T-cell (primary cell): ENCODE data around the gene DNAH8. TPM values are rescaled to one million over a fixed set of nuclear protein-coding genes. Genes with fewer than 3 reads are reported as not detected.

Source experiments
- ATAC-seq, 4 experiments: fragments of 200-7000 bp in 3 of 4; fragments of 150-1000 bp in 1 of 4; cut with Tn5 transposase; replicated peaks in 1 of 4; 1 replicate in 3 of 4; 2 replicates in 1 of 4; pipeline ENCODE4 v1.10.0; 2021; ENCODE audit warnings: moderate library complexity in 3 of 4, mild to moderate bottlenecking in 2 of 4, moderate number of reproducible peaks in 1 of 4
- CTCF ChIA-PET, 2 donors: fragments of 300-600 bp; sonication (Branson Sonifier 250); formaldehyde crosslinking; loops; one replicate each; lab custom pipeline; 2022; ENCODE audit warnings: antibody characterized with exemption in 2 of 2; lab: Charles Lee
- POLR2A ChIA-PET, 2 donors: fragments of 300-600 bp; sonication (Branson Sonifier 250); formaldehyde crosslinking; loops; one replicate each; lab custom pipeline; 2022; ENCODE audit warnings: antibody characterized with exemption in 2 of 2; lab: Charles Lee
- DNase-seq, 35 experiments: peaks; one replicate each; pipeline versions ENCODE4 v3.0.0 to v3.0.0-alpha.2; 2013 to 2023
- H3K27ac ChIP-seq: one replicate; pipeline ENCODE4 v1.5.1; 2013; ENCODE audit warnings: low read length
- H3K27me3 ChIP-seq, 2 experiments: replicated peaks in 1 of 2; 1 replicate in 1 of 2; 2 replicates in 1 of 2; pipeline versions ENCODE4 v1.6.1 to v1.7.0; 2013; ENCODE audit warnings: low read length in 1 of 2, mixed read lengths in 1 of 2; ENCODE audit not compliant: control insufficient read depth in 2 of 2, insufficient read depth in 2 of 2; ENCODE audit errors: extremely low read depth in 1 of 2
- H3K36me3 ChIP-seq, 2 donors: 1 replicate in 1 of 2; 2 replicates in 1 of 2; pipeline versions ENCODE4 v1.6.1 to v1.7.0; 2013; ENCODE audit warnings: low read length in 1 of 2; ENCODE audit not compliant: control insufficient read depth in 2 of 2, insufficient read depth in 1 of 2; ENCODE audit errors: extremely low read depth in 1 of 2
- H3K4me1 ChIP-seq, 2 experiments: 1 replicate in 1 of 2; 2 replicates in 1 of 2; pipeline versions ENCODE4 v1.6.1 to v1.7.0; 2013; ENCODE audit warnings: low read length in 2 of 2, mixed read lengths in 1 of 2; ENCODE audit not compliant: insufficient read depth in 2 of 2, control insufficient read depth in 1 of 2; ENCODE audit errors: extremely low read depth in 1 of 2
- H3K4me3 ChIP-seq, 2 donors: 1 replicate in 1 of 2; 2 replicates in 1 of 2; pipeline versions ENCODE4 v1.5.1 to v1.7.0; 2013; ENCODE audit warnings: mild to moderate bottlenecking in 2 of 2, low read length in 1 of 2, moderate library complexity in 1 of 2; ENCODE audit not compliant: control insufficient read depth in 1 of 2; ENCODE audit errors: extremely low read depth in 1 of 2
- H3K9me3 ChIP-seq: 2 replicates; pipeline ENCODE4 v1.7.0; 2013
- H3K27ac Mint-ChIP-seq, 2 donors: one replicate each; pipeline ENCODE4 v1.8.0; 2020 to 2021; ENCODE audit warnings: mild to moderate bottlenecking in 2 of 2, mixed read lengths in 2 of 2
- H3K27me3 Mint-ChIP-seq, 2 donors: one replicate each; pipeline ENCODE4 v1.8.0; 2021 to 2022; ENCODE audit warnings: mixed read lengths in 2 of 2
- H3K36me3 Mint-ChIP-seq: one replicate; pipeline ENCODE4 v1.8.0; 2021; ENCODE audit warnings: mixed read lengths
- H3K4me1 Mint-ChIP-seq, 3 donors: one replicate each; pipeline ENCODE4 v1.8.0; 2020 to 2022; ENCODE audit warnings: mixed read lengths in 3 of 3, mild to moderate bottlenecking in 1 of 3
- H3K4me3 Mint-ChIP-seq, 3 donors: one replicate each; pipeline ENCODE4 v1.8.0; 2020 to 2022; ENCODE audit warnings: mild to moderate bottlenecking in 3 of 3, mixed read lengths in 3 of 3, moderate library complexity in 3 of 3
- H3K9me3 Mint-ChIP-seq, 3 donors: one replicate each; pipeline ENCODE4 v1.8.0; 2020 to 2022; ENCODE audit warnings: mixed read lengths in 3 of 3
- WGBS: methylation state at CpG from one replicate; pipeline ENCODE4 v1.1.5; 2013; ENCODE audit warnings: missing lambda C conversion rate; ENCODE audit not compliant: insufficient coverage; 5-methylcytosine and 5-hydroxymethylcytosine counted together
- total RNA-seq, 35 experiments: library from RNA in 6 of 35; stranded (reverse) in 6 of 35; fragments of 120-200 nt in 1 of 35; gene quantifications; one replicate each; pipeline versions ENCODE4 v1.2.1 to v1.2.4 and lab custom pipeline; 2013 to 2026

DNAH8 gene
- total RNA-seq, 5 donors from 2014 or later (not counting 1 experiment from before 2014, with no cell fraction given), result 0.03 to 0.12 (median 0.08) TPM; not detected in 1

DNA sequence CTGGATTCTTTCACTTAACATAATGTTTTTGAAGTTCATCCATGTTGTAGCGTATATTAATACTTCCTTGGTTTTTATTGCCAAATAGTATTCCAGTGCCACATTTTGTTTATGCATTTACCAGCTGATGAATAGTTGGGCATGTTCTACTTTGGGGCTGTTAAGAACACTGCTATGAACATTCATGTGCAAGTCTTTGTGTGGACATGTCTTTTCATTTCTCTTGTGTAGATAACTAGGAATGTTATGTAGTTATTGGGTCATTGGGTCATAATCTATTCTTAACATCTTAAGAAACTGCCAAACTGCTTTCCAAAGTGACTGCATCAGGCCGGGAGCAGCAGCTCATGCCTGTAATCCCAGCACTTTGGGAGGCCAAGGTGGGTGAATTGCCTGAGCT is 289.7 kb downstream of the DNAH8 start:
- no peak for DNase-seq
- no peak for ATAC-seq
- Mint-ChIP-seq H3K27ac (no peak overlapping the region), H3K27me3 (peaks cover 43 to 53% of the 10 kb centered on the region in 2 donors), H3K36me3 (no peaks in the 10 kb centered on the region), H3K4me3 (no peak overlapping the region), H3K4me1 (no peaks in the 10 kb centered on the region), H3K9me3 (no peaks in the 10 kb centered on the region)
- H3K9me3 ChIP-seq, result no peaks in the 10 kb centered on the region
- no peaks in the 10 kb centered on the region for H3K36me3 ChIP-seq
- no peak overlapping the region for H3K27ac ChIP-seq
- no peak overlapping the region for H3K4me3 ChIP-seq
- peaks cover 7 to 17% of the 10 kb centered on the region in 2 experiments for H3K27me3 ChIP-seq
- WGBS, result no CpG with 5 or more reads among the region's 2 CpGs
- no peaks in the 10 kb centered on the region for H3K4me1 ChIP-seq
- ChIA-PET CTCF (no interaction called here), POLR2A (no interaction called here)

DNA sequence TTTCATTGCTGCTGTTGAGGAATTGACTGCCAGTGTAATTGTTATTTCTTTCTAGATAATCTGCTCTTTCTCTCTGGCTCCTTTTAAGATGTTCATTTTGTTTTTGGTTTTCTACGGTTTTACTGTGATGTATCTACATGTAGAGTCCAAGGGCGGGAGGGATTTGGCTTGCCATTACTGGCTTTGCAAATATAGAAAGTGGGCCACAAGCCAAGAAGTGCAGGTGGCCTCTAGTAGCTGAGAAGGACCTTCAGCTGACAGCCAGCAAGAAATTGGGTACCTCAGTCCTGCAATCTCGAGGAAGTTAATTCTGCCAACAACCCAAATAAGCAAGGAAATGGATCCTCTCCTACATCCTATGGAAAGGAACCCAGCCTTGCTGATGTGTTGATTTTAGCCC is 290.7 kb downstream of the DNAH8 start:
- no peaks in the 10 kb centered on the region for H3K36me3 ChIP-seq
- no peak for ATAC-seq
- Mint-ChIP-seq H3K4me3 (no peak overlapping the region), H3K27ac (no peak overlapping the region), H3K9me3 (no peaks in the 10 kb centered on the region), H3K4me1 (no peaks in the 10 kb centered on the region), H3K36me3 (no peaks in the 10 kb centered on the region), H3K27me3 (peaks cover 36 to 47% of the 10 kb centered on the region in 2 donors)
- no peak for DNase-seq
- no peaks in the 10 kb centered on the region for H3K4me1 ChIP-seq
- peaks cover 7 to 16% of the 10 kb centered on the region in 2 experiments for H3K27me3 ChIP-seq
- CTCF ChIA-PET, result no interaction called here
- no peak overlapping the region for H3K4me3 ChIP-seq
- no peaks in the 10 kb centered on the region for H3K9me3 ChIP-seq
- POLR2A ChIA-PET, result no interaction called here
- no peak overlapping the region for H3K27ac ChIP-seq
- WGBS, result no CpG with 5 or more reads among the region's 3 CpGs

DNA sequence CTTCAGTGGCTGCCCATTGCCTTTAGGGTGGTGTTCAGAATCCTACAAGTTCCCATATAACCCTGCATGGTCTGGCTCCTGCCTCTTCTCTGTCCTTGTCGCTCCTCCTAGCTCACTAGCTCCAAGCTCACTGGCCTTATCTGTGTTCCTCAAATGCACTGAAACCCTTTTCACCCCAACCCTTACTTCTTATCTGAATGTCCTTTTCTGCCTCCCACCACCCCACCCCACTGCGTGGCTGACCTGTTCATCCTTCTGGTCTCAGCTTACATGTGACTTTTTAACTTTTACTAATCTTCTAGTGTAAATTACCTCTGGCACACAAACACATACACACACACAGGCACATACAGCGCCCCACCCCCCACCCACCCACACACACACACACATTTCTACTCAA is 292.5 kb downstream of the DNAH8 start:
- H3K4me1 ChIP-seq, result no peaks in the 10 kb centered on the region
- DNase-seq, result no peak
- no peak overlapping the region for H3K4me3 ChIP-seq
- ATAC-seq, result no peak
- Mint-ChIP-seq H3K27ac (no peak overlapping the region), H3K36me3 (no peaks in the 10 kb centered on the region), H3K27me3 (peaks cover 40 to 48% of the 10 kb centered on the region in 2 donors), H3K4me1 (no peaks in the 10 kb centered on the region), H3K9me3 (no peaks in the 10 kb centered on the region), H3K4me3 (no peak overlapping the region)
- peaks cover 7 to 13% of the 10 kb centered on the region in 2 experiments for H3K27me3 ChIP-seq
- H3K27ac ChIP-seq, result no peak overlapping the region
- H3K36me3 ChIP-seq, result no peaks in the 10 kb centered on the region
- WGBS, result 63% methylated on average over 3 of the region's 3 CpGs
- H3K9me3 ChIP-seq, result no peaks in the 10 kb centered on the region
- POLR2A ChIA-PET, result no interaction called here
- CTCF ChIA-PET, result no interaction called here

DNA sequence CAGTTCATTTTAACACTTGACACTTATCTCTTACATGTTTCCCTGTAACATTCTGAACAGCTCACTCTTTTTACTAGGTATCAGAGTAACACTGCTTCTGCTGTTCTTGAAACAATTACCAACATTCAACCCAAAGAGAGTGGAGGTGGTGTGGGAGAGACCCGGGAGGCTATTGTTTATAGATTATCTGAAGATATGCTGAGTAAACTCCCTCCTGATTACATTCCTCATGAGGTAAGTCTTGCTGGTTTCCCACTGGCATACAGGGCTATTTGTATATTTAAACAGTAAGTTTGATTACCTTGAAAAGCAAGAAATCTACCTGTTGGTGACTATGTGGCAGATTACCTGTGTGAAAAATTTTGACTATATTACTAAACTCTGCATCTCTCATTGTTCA is 293.6 kb downstream of the DNAH8 start:
- ChIA-PET CTCF (interaction anchor here (0.6 kb wide), 2 partner anchors 141 to 1892 kb away, joined by 3 read pairs; no protein-coding TSS in a partner anchor), POLR2A (no interaction called here)
- no peaks in the 10 kb centered on the region for H3K9me3 ChIP-seq
- no peaks in the 10 kb centered on the region for H3K4me1 ChIP-seq
- peaks cover 7% of the 10 kb centered on the region in 2 experiments for H3K27me3 ChIP-seq
- Mint-ChIP-seq H3K4me3 (no peak overlapping the region), H3K36me3 (no peaks in the 10 kb centered on the region), H3K9me3 (no peaks in the 10 kb centered on the region), H3K27ac (no peak overlapping the region), H3K27me3 (peaks cover 46 to 48% of the 10 kb centered on the region in 2 donors), H3K4me1 (no peaks in the 10 kb centered on the region)
- ATAC-seq, result no peak
- no peak overlapping the region for H3K27ac ChIP-seq
- DNase-seq, result no peak
- no peak overlapping the region for H3K4me3 ChIP-seq
- H3K36me3 ChIP-seq, result no peaks in the 10 kb centered on the region
- WGBS, result no CpG with 5 or more reads among the region's 1 CpG

DNA sequence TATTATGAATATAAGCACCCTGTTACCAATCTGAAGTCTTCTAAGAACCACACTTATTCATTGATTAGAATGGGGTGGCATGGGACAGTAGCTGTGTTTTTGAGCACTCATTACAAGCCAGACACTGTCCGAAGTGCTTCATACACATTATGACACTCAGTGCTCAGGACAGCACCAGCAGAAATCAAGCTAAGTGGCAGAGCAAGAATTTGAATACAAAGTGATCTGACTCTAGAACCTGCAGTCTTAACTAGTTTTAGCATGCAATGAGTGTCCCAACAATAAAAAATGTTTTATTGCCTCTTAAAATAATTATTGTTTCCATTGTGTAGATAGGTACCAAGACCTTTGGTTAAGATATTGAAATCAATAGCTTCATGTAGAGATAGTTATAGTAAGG is 294.4 kb downstream of the DNAH8 start:
- Histone ChIP-seq H3K36me3 (no peaks in the 10 kb centered on the region), H3K4me3 (no peak overlapping the region), H3K27me3 (peaks cover 5 to 7% of the 10 kb centered on the region in 2 experiments), H3K9me3 (no peaks in the 10 kb centered on the region), H3K27ac (no peak overlapping the region), H3K4me1 (no peaks in the 10 kb centered on the region)
- H3K4me1 Mint-ChIP-seq, result no peaks in the 10 kb centered on the region
- DNase-seq (no peak), ATAC-seq (no peak)
- peaks cover 48 to 49% of the 10 kb centered on the region in 2 donors for H3K27me3 Mint-ChIP-seq
- WGBS, result 80% methylated on average over 1 of the region's 1 CpG
- CTCF ChIA-PET, result interaction anchor here in 1 of 2 donors (0.9 kb wide), 1 partner anchor 11 kb away, joined by 4 read pairs; no protein-coding TSS in a partner anchor
- H3K4me3 Mint-ChIP-seq, result no peak overlapping the region
- H3K36me3 Mint-ChIP-seq, result no peaks in the 10 kb centered on the region
- no peaks in the 10 kb centered on the region for H3K9me3 Mint-ChIP-seq
- H3K27ac Mint-ChIP-seq, result no peak overlapping the region
- POLR2A ChIA-PET, result no interaction called here

DNA sequence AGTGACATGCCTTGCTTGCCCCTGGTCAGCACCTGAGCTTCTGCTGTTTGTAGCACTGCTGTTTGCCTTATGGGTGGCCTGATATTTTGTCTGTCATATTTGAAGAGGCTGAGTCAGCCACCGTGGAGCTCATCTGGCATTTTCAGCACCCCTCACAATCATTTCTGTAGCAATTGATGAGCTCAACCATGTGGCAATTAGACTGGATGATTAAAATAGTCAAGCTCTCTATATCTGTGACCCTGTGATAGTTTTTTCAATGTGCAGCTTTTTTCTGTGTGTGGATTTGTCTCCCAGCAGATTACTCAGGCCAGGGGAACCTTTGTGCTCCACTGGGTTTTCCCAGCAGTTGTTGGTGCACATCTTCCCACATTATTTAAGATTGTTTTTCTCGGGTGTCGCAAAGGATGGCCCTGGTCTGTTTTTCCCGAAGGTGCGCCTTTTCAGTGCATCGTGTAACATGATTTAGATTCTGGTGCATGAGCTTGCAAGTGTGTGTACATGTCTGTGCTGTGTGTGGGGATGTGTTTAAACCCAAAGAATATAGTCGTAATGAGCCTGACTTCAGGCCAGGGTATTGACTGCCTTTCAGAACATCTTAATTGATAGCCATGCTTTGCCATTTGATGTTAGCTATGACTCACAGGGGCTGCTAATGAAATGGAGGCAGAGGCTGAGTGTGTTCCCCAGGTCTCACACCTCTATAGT is 301.9 kb downstream of the DNAH8 start:
- 83% methylated on average over 3 of the region's 7 CpGs for WGBS
- Histone ChIP-seq H3K4me3 (no peak overlapping the region), H3K27ac (no peak overlapping the region), H3K9me3 (no peaks in the 10 kb centered on the region), H3K4me1 (no peaks in the 10 kb centered on the region), H3K27me3 (peaks cover 0 to 5% of the 10 kb centered on the region in 2 experiments), H3K36me3 (no peaks in the 10 kb centered on the region)
- DNase-seq (no peak), ATAC-seq (no peak)
- ChIA-PET CTCF (no interaction called here), POLR2A (no interaction called here)
- H3K27ac Mint-ChIP-seq, result no peak overlapping the region
- no peaks in the 10 kb centered on the region for H3K4me1 Mint-ChIP-seq
- no peak overlapping the region for H3K4me3 Mint-ChIP-seq
- peaks cover 5 to 22% of the 10 kb centered on the region in 2 donors for H3K27me3 Mint-ChIP-seq
- no peaks in the 10 kb centered on the region for H3K9me3 Mint-ChIP-seq
- no peaks in the 10 kb centered on the region for H3K36me3 Mint-ChIP-seq
